CD4-positive, alpha-beta T cell treated with Interleukin-4 for 4 hours (primary cell): ENCODE measurements around the gene SLX4IP.

Experiments
- DNase-seq: peaks from one replicate; pipeline ENCODE4 v3.0.0-alpha.2; 2020

The SLX4IP gene

DNA sequence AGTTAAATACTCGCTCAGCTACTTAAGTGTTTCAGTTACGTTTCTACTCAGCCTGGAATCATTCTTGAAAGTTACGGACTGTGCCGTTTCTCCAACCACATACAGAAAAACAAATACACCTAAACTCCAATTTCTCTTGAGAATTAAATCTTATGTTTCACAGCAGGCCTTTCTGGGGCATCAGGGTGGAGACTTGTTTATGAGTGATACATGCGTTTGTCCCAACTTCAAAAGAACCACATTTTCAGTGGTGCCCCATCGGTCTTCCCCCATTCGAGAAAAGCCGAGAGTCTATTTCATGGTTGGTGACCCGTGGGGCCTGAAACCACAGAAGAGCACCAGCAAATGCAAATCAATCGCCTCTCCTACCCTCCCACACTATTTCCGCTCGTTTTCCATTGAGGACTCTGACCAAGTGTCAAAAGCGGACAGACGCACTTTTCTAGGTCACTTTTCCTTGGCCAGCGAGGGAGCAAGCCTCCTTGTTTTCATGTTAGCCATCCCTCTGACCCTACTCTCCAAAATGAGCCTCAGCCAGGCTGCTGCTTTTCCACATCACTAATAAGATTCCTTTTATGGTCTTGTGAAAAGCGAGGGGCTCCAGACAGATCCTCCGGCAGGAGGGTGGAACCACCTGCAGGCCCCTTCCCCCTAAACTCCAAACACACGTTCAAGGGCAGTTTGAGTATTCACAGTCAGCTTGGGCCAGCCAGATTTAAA lies 235.6 kb downstream of the SLX4IP start:
- DNase-seq = no peak

DNA sequence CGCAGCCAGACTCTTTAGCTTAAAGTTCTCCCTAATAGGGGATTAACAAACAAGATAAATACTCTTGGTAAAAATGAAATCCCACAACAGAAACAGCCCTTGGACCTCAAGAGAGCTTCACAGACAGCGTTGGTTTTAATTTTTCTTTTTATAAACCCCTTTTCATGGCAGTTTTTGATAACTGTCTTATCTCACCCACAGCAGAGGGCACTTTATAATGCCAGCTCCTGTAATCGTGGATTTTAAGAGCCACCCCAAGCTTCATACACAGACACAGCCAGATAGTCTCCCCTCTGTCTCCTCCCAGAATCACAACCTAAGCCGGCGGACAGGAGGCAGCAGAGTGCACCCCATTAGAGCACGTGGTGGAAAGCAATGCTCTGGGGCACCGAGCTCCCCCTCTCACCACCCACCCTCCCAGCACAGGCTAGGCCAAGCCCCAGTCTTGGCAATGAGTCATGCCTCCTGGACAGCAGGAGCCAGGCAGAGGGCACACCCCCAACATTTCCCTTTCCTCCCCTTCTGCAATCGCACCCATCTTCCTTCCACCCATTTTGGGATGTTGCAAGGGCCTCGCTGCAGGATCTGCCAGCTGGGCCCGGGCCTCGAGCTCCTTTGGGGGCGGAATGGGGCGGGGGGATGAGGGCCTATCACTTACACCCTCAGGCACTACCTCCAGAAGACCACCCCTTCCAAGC lies 236.3 kb downstream of the SLX4IP start:
- peak; percentile 22 for DNase-seq

DNA sequence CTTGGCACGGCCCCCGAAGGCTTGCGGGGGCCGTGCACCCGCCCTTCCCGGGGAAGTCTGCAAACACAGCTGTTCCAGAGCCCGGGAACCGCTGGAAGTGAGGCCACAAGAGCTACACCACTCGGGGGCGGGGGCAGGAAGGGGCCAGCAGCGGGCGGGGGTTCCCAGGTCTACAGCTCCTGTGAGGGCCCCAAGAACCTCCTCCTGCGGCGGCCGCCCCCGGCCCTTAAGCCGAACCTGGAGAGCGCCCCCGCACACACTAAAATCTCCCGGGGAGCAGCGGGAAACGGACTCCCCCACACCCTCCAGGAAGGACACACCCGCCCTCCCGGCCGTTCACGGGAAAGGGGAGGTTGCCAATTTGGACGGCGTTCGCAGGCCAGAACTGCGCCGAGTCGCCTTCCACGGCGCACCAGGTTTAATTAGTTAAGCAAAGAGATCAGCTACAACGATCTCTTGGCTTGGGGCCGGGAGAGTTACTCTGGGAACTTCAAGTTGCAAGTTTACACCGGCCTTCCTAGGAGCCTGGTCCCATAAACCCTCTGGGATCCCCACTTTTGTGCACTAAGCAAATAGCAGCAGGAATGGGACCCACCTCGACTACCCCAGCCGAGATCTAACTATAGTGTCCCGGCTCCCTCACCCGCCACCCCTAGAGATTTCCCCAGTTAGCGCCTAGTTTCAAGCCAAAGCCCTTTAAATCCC lies 237.0 kb downstream of the SLX4IP start:
- no peak for DNase-seq

DNA sequence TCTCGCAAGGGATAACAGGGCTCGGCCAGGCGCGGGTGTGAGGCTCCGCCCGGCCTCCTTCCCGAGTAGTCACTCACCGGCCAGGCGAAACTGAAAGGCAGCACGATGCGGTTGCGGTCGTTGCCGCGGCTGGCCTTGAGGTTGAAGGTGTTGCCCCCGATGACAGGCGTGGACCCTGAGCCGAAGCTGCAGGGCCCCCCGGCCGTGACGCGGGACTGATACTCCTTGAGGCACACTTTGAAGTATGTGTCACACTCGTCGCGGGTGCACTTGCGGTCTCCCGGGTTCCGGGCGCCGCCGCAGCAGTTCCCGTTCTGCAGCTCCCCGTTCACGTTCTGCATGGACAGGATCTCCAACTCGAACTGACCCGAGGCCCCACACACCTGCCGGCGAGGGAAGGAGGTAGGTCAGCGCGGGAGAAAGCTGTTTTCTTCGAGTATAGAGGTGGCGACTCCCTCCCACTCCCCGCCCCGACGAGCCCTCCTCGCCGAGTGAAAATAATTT lies 237.6 kb downstream of the SLX4IP start:
- peak; percentile 20 for DNase-seq

DNA sequence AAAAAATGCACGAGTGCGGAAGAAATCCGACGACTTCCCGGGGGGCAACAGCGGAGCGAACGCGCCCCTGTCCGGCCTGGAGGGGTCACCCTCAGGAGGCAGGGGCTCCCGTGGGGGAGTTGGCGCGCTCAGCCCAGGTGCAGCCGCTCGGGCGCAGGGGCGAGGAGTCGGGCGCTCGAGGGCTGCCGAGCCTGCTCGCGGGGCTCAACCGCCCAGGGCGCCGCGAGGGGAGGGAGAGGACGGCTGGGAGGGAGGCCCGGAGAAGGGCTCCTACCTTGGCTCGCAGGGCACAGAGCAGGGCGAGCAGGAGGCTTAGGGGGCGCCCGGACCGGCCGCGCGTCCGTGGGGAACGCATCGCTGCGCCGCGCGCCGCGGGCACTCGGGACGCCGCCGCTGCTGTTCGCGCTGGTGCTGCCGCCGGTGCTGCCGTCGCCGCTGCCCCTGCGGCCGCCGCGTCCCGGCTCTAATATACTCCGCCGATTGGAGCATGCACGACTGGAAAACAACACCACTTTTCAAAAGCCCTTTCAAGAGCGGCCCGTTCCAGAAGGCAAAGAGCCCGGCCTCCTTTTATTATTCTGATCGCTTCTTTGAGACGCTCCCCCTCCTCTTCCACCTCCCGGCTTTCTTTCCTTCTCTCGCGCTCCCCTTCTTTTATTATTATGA lies 238.2 kb downstream of the SLX4IP start:
- DNase-seq = no peak

DNA sequence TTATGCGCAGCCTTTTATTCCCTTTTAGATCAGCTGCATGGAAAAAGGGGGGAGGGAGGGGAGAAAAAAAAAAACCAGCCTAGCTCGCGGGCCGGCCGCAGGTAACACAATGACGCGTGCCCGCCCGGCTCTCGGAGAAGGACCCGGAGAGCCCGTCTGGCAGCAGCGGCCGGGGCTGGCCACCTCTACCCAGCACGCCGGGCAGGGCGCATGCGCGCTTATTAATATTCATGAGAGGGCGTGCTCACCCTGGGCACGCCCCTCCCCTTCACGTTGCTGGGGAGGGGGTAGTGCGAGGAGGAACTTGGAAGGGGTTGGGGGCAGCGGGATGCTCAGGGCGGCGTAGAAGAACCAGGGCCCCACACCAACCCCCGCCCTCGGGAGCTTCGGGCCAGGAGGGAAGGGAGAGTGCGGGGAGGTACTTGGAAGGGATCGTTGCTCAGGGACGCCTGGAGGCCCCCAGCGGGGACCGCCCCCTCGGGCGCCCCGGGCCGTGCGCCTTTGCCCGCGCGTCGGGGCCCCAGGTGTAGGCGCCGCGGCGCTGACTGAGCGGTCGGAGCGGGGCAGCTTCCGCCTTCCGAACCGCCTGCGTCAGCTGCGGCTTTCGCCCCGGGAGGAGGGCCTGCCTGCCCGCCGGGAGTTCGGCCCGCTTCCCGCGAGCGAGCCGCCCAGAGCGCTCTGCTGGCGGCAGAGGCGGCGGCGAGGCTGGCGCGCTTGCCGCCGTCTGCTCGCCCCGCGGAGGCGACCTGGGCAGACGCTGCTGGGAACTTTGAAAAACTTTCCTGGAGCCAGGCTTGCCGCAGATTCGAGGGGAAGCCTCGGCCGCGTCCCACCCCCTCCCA lies 239.0 kb downstream of the SLX4IP start, which contains the start of gene JAG1:
Gene JAG1, minus strand, starts transcription at position 158 of the 842 bp plus-strand sequence. CDS start 469 bp downstream, outside the sequence.
- DNase-seq = peak; percentile 23

DNA sequence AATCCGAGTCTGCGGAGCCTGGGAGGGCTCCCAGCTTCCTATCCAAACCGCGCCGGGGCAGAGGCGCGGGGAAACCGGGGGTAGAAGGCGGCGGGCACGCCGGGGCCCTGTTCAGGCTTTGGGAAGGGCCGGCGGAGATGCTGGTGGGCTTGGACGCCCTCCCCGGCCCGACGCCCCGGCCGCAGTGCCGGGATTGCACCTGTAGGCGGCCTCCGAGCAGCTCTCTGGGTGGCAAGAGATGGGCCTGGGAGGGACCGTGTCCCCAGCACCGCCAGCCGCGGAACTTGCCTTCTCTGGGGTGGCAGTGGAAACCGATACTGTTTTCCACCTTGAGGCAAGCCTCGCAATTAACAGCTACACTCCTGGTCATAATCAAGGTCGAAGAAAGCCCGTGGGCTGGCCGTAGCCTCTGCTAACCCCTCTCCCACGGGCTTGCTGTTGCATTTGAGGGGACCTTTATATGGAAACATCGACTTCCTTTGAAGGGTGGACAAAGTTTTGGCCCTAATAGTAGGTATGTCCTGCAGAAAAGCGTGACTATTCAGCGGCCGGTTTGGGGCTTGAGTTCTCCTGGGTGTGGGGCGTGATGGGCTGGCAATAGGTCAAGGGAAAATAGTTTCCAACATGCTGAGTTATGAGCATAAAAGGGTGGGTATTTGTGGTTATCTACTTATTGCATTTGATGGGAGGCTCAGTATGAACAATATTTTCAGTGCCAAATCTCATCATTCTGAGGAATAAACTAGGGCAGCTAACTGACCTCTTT lies 239.8 kb downstream of the SLX4IP start:
- no peak for DNase-seq

DNA sequence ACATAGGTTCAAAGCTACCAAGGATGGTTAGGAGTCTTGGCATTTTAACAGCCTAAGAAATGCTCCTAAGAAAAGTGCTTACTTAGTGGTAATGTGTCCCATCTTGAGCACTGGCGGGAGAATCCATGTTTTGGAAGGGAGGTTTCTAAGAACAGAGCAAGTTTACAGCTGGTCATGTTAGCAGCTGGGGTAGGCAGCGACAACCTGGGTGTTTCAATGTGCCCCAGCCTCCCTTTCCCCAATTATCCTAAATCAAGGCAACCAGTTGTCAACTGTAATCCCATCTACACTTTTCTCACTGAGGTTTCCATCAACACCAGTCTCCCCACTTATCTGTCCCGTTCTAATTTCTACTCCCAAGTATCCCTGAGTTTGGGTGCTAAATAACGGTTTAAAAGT lies 240.3 kb downstream of the SLX4IP start:
- DNase-seq = no peak

DNA sequence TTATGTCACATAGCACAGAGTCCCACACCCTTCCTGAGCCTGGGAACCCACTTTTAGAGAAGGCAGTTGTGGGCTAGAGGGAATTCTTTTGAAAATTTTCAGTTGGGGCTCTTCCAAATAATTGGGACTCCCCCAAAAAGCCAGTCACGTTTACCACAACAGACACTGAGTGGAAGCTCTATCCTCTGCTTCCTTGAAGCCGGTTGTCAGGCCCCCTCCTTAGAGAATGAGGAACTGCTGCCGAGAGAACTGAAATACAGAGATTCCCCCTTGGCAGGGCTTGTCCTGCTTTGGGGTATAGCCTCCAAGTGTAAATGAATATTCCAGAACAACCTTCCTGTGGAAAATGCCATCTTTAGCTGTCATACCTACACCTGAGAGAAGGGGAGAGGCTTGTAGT lies 241.4 kb downstream of the SLX4IP start:
- no peak for DNase-seq
